Measurements from ENCODE around the gene AMFR.

Gene AMFR

GRCh38 chr16:56328276-56329022, 96.9 kb downstream of the AMFR start:
- no peak for DNase-seq

- no peak for DNase-seq
Measured at GRCh38 chr16:56327929-56328258, 97.5 kb downstream of the AMFR start.

GRCh38 chr16:56327071-56327928, 98.0 kb downstream of the AMFR start:
- DNase-seq, result no peak

GRCh38 chr16:56325956-56326355, 99.4 kb downstream of the AMFR start:
- DNase-seq, result no peak

- DNase-seq, result no peak
Measured at GRCh38 chr16:56324406-56324805, 100.9 kb downstream of the AMFR start.

GRCh38 chr16:56321571-56321970, 103.8 kb downstream of the AMFR start:
- DNase-seq, result no peak

GRCh38 chr16:56320811-56321558, 104.4 kb downstream of the AMFR start:
- DNase-seq, result no peak

- no peak for DNase-seq
Measured at GRCh38 chr16:56320056-56320455, 105.3 kb downstream of the AMFR start.

- no peak for DNase-seq
Measured at GRCh38 chr16:56319376-56319775, 106.0 kb downstream of the AMFR start.

- no peak for DNase-seq
Measured at GRCh38 chr16:56318827-56319140, 106.6 kb downstream of the AMFR start.

GRCh38 chr16:56317998-56318826, 107.1 kb downstream of the AMFR start:
- DNase-seq, result peak; percentile 15

- DNase-seq, result no peak
Measured at GRCh38 chr16:56316545-56316944, 108.8 kb downstream of the AMFR start.

GRCh38 chr16:56315955-56316354, 109.4 kb downstream of the AMFR start:
- no peak for DNase-seq

- no peak for DNase-seq
Measured at GRCh38 chr16:56314244-56314850, 111.0 kb downstream of the AMFR start.

GRCh38 chr16:56312556-56312955, 112.8 kb downstream of the AMFR start:
- no peak for DNase-seq

GRCh38 chr16:56312028-56312300, 113.4 kb downstream of the AMFR start:
- peak; percentile 87 for DNase-seq
